Renal cortex interstitium (tissue), 3 donors: Measurements from ENCODE around the gene HACD1. TPM values are rescaled to one million over a fixed set of nuclear protein-coding genes. Genes with fewer than 3 reads are reported as not detected.

ENCODE experiments used
- polyA plus RNA-seq, 3 donors: library from polyadenylated mRNA; unstranded; fragments of 120-200 nt; gene quantifications; one replicate each; pipeline ENCODE4 v1.2.1, GENCODE V29; 2013; ENCODE audit not compliant: insufficient read length in 3 of 3

Gene HACD1
- polyA plus RNA-seq, 3 donors: 14.6 to 15.4 (median 14.6) TPM

Other genes starting within 250 kb of the HACD1 start
- gene ST8SIA6, start 162.8 kb downstream of the HACD1 start, polyA plus RNA-seq: 1 to 10 TPM in 2 of 3 donors, under 1 TPM in 1; 0.93 to 1.6 (median 1.1) TPM
- gene STAM, start 26.8 kb upstream of the HACD1 start, polyA plus RNA-seq: 10 to 100 TPM; 28.5 to 30.5 (median 30.1) TPM
- under 1 TPM; 0.20 to 0.34 (median 0.29) TPM for gene TMEM236, start 134.8 kb upstream of the HACD1 start, polyA plus RNA-seq
- 10 to 100 TPM in 2 of 3 donors, 1 to 10 TPM in 1; 8.6 to 10.3 (median 10.2) TPM for gene MRC1, start 192.0 kb upstream of the HACD1 start, polyA plus RNA-seq